ENCODE results near the gene SEMA7A. TPM values are rescaled to one million over a fixed set of nuclear protein-coding genes. Genes with fewer than 3 reads are reported as not detected.

The SEMA7A gene
- total and polyA plus RNA-seq, 2 of the 4 experiments (the other 2 are of a cell fraction) = 30.5 to 87.3 TPM

DNA sequence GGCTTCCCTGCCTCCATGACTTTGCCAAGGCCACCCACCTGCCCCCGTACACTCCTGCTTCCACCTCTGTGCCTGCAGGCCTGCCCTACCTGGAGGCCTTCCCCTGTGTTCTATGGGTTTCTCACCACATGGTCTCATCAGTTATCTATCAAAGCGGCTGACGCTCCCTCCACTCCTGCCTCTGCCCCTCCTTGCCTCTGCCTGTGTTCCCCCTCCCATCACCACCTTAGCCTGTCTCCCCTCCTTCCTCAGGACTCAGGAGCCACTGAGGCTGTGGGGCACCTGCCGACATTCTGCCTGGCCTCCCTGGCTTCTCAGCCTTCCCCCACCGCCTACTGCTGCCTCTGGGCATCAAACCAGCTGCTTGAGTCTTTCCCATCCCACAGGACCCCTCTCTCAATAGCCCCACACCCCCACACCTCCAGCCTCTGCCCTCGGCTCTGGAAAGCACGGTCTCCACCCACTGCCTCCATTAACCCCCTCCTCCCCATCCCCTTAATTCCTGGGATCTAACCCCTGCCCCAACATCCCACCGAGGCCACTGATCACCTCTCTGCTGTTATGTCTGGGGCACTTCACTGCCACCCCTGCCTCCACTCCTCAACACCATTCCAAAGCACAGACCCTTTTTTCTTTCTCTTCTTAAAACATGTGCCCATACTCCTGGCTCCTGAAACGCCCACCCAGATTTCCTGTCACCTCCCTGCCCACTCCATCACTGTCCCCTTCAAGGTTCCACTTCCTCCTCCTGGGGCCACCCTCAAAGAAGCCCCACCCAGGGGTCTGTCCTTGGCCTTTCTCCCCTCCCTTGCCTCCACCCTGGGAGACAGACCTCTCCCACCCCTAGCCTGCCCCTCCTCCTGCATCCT is 41.9 kb downstream of the SEMA7A start:
- Histone ChIP-seq H2AK5ac (ENCODE audit: low read depth, low read length) (peak overlapping the region; percentile 98), H4K8ac (ENCODE audit: low read depth in 2 of 2, low read length in 2 of 2) (peak overlapping the region; percentile 27 to 97), H3K4me3 (ENCODE audit: insufficient read depth, low read depth, low read length) (no peak overlapping the region), H2AK9ac (replicated peaks; ENCODE audit: low read depth, low read length, poor library complexity) (peak overlapping the region; percentile 66), H2BK5ac (ENCODE audit: low read depth, low read length, poor library complexity, severe bottlenecking) (peak overlapping the region; percentile 91), H4K20me1 (ENCODE audit: insufficient read depth, low read length) (no peaks in the 10 kb centered on the region), H3K9ac (ENCODE audit: low read depth, low read length) (peak overlapping the region; percentile 21; the same call in 1 of the 2 replicates), H3K4me2 (ENCODE audit: low read depth, low read length) (peak overlapping the region; percentile 39), H2AFZ (replicated peaks; ENCODE audit: low read length, poor library complexity) (peak overlapping the region; percentile 92), H2BK120ac (ENCODE audit: low read depth, low read length) (peak overlapping the region; percentile 93), H3K18ac (ENCODE audit: low read depth, low read length) (peak overlapping the region; percentile 90), H3K9me3 (ENCODE audit: control insufficient read depth, insufficient read depth, low read length) (no peaks in the 10 kb centered on the region), H3K4ac (ENCODE audit: low read depth, low read length) (peak overlapping the region; percentile 92), H3K79me1 (ENCODE audit: low read depth in 1 of 2, low read length in 2 of 2) (peaks cover 0 to 5% of the 10 kb centered on the region in 2 experiments; a peak in 1 of 4 replicates), H3K9me1 (ENCODE audit: insufficient read depth, low read length) (peaks cover 25% of the 10 kb centered on the region), H3K36me3 (ENCODE audit: control insufficient read depth, insufficient read depth, low read length) (no peaks in the 10 kb centered on the region), H3K4me1 (ENCODE audit: control insufficient read depth, insufficient read depth, low read length) (peaks cover 26% of the 10 kb centered on the region), H3K56ac (ENCODE audit: extremely low read depth, insufficient read depth, low read length) (no peak overlapping the region), H4K5ac (ENCODE audit: low read depth, low read length) (peak overlapping the region; percentile 91), H3K23ac (ENCODE audit: low read depth, low read length) (no peak overlapping the region), H2BK20ac (ENCODE audit: low read depth, low read length) (peak overlapping the region; percentile 62), H3K27ac (ENCODE audit: insufficient read depth, low read length) (no peak overlapping the region), H2BK15ac (ENCODE audit: low read depth, low read length) (peak overlapping the region; percentile 95; the same call in 1 of the 3 replicates), H3K14ac (replicated peaks; ENCODE audit: low read depth, low read length) (peak overlapping the region; percentile 89), H4K91ac (ENCODE audit: insufficient read depth, low read depth, low read length) (peak overlapping the region; percentile 83), H3K27me3 (ENCODE audit: control insufficient read depth, insufficient read depth, low read length) (no peaks in the 10 kb centered on the region)
- dilution Hi-C loops (cut with HindIII; ENCODE audit: low sequenced_read_pairs, unreplicated experiment) = no loop called here
- no TSS peak for BruUV-seq (replicated peaks)
- TF ChIP-seq, protein P1, sequence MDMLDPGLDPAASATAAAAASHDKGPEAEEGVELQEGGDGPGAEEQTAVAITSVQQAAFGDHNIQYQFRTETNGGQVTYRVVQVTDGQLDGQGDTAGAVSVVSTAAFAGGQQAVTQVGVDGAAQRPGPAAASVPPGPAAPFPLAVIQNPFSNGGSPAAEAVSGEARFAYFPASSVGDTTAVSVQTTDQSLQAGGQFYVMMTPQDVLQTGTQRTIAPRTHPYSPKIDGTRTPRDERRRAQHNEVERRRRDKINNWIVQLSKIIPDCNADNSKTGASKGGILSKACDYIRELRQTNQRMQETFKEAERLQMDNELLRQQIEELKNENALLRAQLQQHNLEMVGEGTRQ (IDR thresholded peaks at IDR 0.05; ENCODE audit: low read depth, low read length) = no peak
- TF ChIP-seq MAZ (IDR thresholded peaks at IDR 0.05; ENCODE audit: borderline replicate concordance, low read depth, low read length) = no peak
- ChIA-PET CTCF (interaction anchor here (2.8 kb wide), 1 partner anchor 9 kb away, joined by 11 read pairs; no protein-coding TSS in a partner anchor), POLR2A (ENCODE audit: unreplicated experiment) (no interaction called here)
- intact Hi-C loops (cut with micrococcal nuclease) = no loop called here
- no peak for DNase-seq
- in situ Hi-C loops (cut with MboI; ENCODE audit: low sequenced_read_pairs) = no loop called here
- no peak for ATAC-seq (ENCODE audit: low read depth)
- 79% methylated on average over 8 of the region's 9 CpGs; no CpG with 5 or more reads in 1 of the 2 experiments for WGBS, 2 experiments (ENCODE audit: extremely low coverage in 2 of 2, insufficient read length in 1 of 2)
